Activated naive CD8-positive, alpha-beta T cell treated with anti-CD3 and anti-CD28 coated beads, Interleukin-2, amount 50 U/mL, for 24 hours (primary cell): Measurements from ENCODE around the gene BAMBI.
"Not testable (repeated sequence)": the region's sequence is repeated elsewhere in the genome, so short reads cannot be mapped to it uniquely, and the experiment has no call there.

Source experiments
- ATAC-seq: fragments of 150-1000 bp; cut with Tn5 transposase; one replicate; pipeline ENCODE4 v1.10.0; 2021
- DNase-seq: peaks from one replicate; pipeline ENCODE4 v3.0.0; 2021
- H3K27ac Mint-ChIP-seq: one replicate; pipeline ENCODE4 v1.8.0; 2021; ENCODE audit warnings: mild to moderate bottlenecking, mixed read lengths
- H3K27me3 Mint-ChIP-seq: one replicate; pipeline ENCODE4 v1.8.0; 2021; ENCODE audit warnings: mixed read lengths
- H3K36me3 Mint-ChIP-seq: one replicate; pipeline ENCODE4 v1.8.0; 2021; ENCODE audit warnings: low read depth, mixed read lengths
- H3K4me1 Mint-ChIP-seq: one replicate; pipeline ENCODE4 v1.8.0; 2021; ENCODE audit warnings: mixed read lengths
- H3K4me3 Mint-ChIP-seq: one replicate; pipeline ENCODE4 v1.8.0; 2021; ENCODE audit warnings: mild to moderate bottlenecking, moderate library complexity, mixed read lengths
- H3K9me3 Mint-ChIP-seq: one replicate; pipeline ENCODE4 v1.8.0; 2021; ENCODE audit warnings: mixed read lengths

BAMBI gene, protein sequence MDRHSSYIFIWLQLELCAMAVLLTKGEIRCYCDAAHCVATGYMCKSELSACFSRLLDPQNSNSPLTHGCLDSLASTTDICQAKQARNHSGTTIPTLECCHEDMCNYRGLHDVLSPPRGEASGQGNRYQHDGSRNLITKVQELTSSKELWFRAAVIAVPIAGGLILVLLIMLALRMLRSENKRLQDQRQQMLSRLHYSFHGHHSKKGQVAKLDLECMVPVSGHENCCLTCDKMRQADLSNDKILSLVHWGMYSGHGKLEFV

DNA sequence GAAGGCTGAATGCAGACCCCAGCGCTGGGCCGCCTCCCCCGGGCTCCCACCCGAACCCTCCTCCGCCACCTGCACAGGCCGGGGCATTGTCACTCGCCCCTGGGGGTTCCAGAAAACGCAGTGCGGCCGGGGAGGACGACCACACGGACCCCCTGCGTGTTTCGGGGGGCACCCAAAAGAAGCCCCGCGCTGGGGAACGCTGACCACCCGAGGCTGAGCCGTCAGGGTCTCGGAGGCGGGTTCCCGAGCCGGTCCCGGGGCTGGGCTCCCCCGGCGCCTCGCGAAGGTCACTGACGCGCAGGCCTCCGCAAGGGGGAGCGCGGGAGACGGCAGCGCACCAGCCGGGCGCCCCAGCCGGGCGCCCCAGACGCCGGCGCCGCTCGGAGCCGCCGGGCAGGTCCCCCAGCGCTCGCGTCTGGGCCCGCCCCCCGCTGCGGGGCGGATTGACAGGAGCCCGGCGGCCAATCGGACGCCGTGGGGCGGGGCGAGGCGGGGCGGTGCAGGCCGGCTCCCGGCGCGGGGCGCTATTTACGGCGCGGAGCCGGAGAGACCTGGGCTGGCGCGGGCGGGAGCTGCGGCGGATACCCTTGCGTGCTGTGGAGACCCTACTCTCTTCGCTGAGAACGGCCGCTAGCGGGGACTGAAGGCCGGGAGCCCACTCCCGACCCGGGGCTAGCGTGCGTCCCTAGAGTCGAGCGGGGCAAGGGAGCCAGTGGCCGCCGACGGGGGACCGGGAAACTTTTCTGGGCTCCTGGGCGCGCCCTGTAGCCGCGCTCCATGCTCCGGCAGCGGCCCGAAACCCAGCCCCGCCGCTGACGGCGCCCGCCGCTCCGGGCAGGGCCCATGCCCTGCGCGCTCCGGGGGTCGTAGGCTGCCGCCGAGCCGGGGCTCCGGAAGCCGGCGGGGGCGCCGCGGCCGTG, at the start of gene BAMBI:
Gene BAMBI (plus strand): TSS at position 554 of the 920 bp plus-strand sequence. CDS start 377 bp downstream, outside the sequence.
- H3K4me3 Mint-ChIP-seq: peak within 1 kb of the TSS; percentile 86
- DNase-seq (peak; percentile 90), ATAC-seq (peak; percentile 98)
- H3K36me3 Mint-ChIP-seq: no peaks in the 10 kb centered on the region
- H3K27ac Mint-ChIP-seq: peak within 1 kb of the TSS; percentile 43
- no peaks in the 10 kb centered on the region for H3K9me3 Mint-ChIP-seq
- peaks cover 60% of the 10 kb centered on the region for H3K27me3 Mint-ChIP-seq
- H3K4me1 Mint-ChIP-seq: peaks cover 30% of the 10 kb centered on the region

DNA sequence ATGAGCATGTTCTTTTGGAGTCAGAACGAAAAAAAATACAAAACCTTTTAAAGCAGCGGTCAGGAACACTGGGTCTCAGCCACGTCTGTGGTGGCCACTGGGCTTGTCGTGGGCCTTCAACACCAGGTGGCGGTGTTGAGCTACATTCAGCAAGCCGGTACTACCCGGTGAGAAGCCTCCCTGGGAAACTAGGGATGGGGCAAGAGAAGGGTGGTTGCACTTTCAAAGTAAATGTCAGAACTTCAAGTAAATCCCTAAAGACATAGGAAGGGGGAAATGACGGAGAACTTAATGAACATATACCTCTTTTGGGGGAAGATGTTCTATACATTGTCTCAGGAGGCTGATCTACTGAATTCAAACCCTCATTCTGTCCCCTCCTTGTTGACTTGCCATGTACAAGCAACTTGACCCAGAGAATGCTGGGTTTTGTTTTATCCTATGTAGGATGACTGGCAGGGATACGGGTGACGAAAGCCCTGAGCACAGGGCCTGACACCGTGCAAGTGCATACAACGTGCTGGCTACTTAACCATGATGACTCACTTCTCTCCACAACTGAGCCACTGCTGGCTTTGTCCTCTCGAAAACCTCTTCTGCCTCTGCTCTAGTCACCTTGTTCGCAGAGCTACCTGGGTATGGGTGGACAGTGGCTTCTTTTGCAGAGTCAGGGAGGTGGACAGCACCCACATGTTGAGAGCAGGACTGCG, 49.0 kb upstream of the BAMBI start:
- no peak overlapping the region for H3K4me3 Mint-ChIP-seq
- DNase-seq (peak; percentile 79), ATAC-seq (peak; percentile 84)
- peaks cover 16% of the 10 kb centered on the region for H3K27me3 Mint-ChIP-seq
- H3K27ac Mint-ChIP-seq: no peak overlapping the region
- H3K36me3 Mint-ChIP-seq: peaks cover 2% of the 10 kb centered on the region
- H3K9me3 Mint-ChIP-seq: no peaks in the 10 kb centered on the region
- H3K4me1 Mint-ChIP-seq: peaks cover 4% of the 10 kb centered on the region

DNA sequence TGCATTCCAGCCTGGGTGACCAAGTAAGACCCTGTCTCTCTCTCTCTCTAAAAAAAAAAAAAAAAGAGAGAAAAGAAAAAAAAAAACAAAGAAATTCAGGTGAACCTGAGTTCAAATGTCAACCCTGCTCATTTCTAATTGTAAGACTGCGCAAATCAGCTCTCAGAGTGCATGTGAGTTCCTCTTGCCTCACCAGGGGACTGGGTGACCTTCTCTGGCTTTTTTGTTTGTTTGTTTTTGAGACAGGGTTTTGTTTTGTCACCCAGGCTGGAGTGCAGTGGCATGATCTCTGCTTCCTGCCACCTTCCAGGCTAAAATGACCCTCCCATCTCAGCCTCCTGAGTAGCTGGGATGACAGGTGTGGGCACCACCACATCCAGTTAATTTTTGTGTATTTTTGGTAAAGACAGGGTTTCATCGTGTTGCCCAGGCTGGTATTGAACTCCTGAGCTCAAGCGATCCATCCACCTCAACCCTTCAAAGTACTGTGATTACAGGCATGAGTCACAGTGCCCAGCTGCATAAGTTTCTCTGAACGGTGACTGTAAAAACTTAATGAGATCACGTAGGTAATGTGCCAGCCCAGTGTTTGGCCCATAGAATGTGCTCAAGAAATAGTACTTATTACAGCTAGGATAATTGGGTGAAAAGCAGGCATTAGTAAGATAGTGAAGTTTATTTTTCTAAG, 45.3 kb upstream of the BAMBI start:
- no peaks in the 10 kb centered on the region for H3K36me3 Mint-ChIP-seq
- no peaks in the 10 kb centered on the region for H3K9me3 Mint-ChIP-seq
- no peak for ATAC-seq
- no peak overlapping the region for H3K4me3 Mint-ChIP-seq
- DNase-seq: no peak
- H3K27ac Mint-ChIP-seq: no peak overlapping the region
- peaks cover 4% of the 10 kb centered on the region for H3K4me1 Mint-ChIP-seq
- peaks cover 23% of the 10 kb centered on the region for H3K27me3 Mint-ChIP-seq

DNA sequence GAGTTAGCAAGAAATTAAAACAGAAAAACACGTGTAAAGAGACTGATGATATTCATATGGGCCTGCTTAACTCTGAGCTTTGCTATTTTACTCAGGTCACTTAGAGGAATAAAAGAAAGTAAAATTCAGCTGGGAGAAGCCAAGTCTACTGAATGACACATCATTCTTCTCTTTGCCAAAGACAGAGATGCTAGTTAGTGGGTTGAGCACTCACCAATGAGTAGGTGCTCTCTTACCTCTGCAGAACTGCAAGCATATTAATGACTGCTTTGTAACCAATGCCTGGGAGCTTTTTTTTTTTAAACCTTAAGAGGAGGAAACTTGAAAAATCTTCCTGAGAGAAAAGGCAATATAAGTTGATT, 44.8 kb upstream of the BAMBI start:
- H3K9me3 Mint-ChIP-seq: no peaks in the 10 kb centered on the region
- H3K36me3 Mint-ChIP-seq: no peaks in the 10 kb centered on the region
- H3K4me3 Mint-ChIP-seq: no peak overlapping the region
- DNase-seq: no peak
- H3K27me3 Mint-ChIP-seq: peaks cover 23% of the 10 kb centered on the region
- H3K4me1 Mint-ChIP-seq: peaks cover 4% of the 10 kb centered on the region
- ATAC-seq: no peak
- H3K27ac Mint-ChIP-seq: no peak overlapping the region

DNA sequence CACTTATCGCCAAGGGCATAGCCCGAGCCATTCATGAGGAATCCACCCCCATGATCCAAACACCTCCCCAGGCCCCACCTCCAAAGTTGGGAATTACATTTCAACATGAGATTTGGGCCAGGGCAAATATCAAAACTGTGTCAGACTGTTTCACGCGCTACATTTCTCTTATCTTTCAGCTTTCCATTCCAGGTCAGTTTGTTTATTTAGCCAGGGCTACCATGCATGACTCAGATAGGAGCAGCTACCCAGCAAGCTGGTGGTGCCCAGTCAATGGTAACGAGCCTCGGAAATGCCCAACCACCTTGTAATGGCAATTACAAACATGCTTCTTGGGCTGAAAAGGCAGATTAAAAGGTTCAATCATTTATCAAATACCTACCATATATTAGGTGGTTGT, 43.6 kb upstream of the BAMBI start:
- Mint-ChIP-seq H3K9me3 (no peaks in the 10 kb centered on the region), H3K27me3 (peaks cover 18% of the 10 kb centered on the region), H3K27ac (no peak overlapping the region), H3K36me3 (no peaks in the 10 kb centered on the region), H3K4me3 (no peak overlapping the region), H3K4me1 (no peaks in the 10 kb centered on the region)
- DNase-seq (no peak), ATAC-seq (no peak)

DNA sequence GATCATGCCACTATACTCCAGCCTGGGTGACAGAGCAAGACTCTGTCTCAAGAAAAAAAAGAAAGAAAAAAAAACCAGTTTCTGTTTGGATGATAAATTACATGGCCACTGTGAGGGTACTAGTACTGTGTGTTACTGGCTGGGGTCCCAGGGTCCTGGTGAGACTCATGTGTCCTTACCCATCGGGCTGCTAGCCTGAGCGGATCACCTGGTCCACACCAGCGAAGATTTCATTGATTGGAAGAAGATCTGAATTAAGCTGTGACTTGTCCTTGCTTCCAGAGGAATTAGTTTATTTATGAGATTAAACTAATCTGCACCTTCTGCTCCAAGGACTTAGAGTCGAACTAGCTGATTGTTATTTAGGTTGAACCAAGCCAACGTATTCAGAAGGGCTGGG, 40.0 kb upstream of the BAMBI start:
- DNase-seq: no peak
- H3K9me3 Mint-ChIP-seq: no peaks in the 10 kb centered on the region
- no peak overlapping the region for H3K27ac Mint-ChIP-seq
- no peak overlapping the region for H3K4me3 Mint-ChIP-seq
- peaks cover 11% of the 10 kb centered on the region for H3K27me3 Mint-ChIP-seq
- no peaks in the 10 kb centered on the region for H3K4me1 Mint-ChIP-seq
- H3K36me3 Mint-ChIP-seq: no peaks in the 10 kb centered on the region
- ATAC-seq: no peak

DNA sequence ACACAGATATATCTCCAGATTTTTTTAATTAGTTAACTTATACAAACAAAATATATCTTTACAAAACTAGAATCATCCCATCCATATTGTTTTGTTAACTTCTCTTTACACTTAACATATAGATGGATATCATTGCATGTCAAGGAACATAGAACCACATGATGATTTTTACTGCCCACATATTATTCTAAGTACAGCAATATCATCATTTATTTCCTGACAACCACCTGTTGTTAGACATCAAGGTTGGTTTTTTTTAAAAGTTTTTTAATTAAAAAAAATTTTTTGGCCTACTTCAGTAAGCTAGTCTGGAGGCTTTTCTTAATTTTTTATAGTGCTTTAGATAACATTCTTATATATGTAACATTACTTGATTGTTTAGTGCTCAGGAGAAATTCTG, 38.9 kb upstream of the BAMBI start:
- Mint-ChIP-seq H3K4me3 (no peak overlapping the region), H3K36me3 (no peaks in the 10 kb centered on the region), H3K27ac (no peak overlapping the region), H3K4me1 (no peaks in the 10 kb centered on the region), H3K27me3 (peaks cover 11% of the 10 kb centered on the region), H3K9me3 (no peaks in the 10 kb centered on the region)
- no peak for DNase-seq
- no peak for ATAC-seq

DNA sequence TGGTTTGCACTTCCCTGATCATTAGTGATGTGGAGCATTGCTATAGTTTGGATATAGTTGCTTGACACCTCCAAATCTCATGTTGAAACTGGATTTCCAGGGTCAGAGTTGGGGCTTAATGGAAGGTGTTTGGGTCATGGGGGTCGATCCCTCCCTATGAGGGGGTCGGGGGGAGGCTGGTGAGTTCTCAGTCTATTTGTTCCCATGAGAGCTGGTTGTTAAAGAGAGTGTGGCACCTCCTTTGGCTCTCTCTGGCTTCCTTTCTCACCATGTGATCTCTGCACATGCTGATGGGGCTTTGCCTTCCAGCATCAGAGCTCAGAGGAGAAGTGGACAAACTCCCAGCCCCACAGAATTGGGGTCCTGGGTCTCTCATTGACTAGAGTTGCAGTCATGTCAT, 36.8 kb upstream of the BAMBI start:
- no peak overlapping the region for H3K4me3 Mint-ChIP-seq
- ATAC-seq (no peak), DNase-seq (no peak)
- H3K4me1 Mint-ChIP-seq: no peaks in the 10 kb centered on the region
- no peak overlapping the region for H3K27ac Mint-ChIP-seq
- H3K27me3 Mint-ChIP-seq: peaks cover 4% of the 10 kb centered on the region
- H3K9me3 Mint-ChIP-seq: no peaks in the 10 kb centered on the region
- no peaks in the 10 kb centered on the region for H3K36me3 Mint-ChIP-seq

DNA sequence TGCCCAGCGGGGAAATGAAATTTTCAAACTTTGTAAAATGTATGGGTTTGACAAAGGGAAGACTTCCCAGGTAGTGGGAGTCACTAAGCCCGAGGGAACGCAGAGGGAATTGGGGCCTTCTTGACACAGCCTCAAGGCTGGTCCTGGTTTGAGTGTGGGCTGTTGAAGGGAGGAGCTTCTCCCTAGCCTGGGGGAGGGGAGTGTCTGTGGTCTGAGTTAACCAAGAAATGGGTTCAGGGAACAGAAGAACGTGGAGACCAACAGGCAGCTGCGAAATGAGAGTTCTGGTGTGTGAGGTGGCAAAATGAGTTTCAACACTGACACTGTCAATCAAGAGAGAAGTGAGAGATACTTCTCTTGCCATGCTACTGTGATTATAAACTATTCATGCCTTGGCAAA, 32.7 kb upstream of the BAMBI start:
- ATAC-seq (no peak), DNase-seq (no peak)
- Mint-ChIP-seq H3K27me3 (peaks cover 6% of the 10 kb centered on the region), H3K4me3 (no peak overlapping the region), H3K27ac (no peak overlapping the region), H3K36me3 (no peaks in the 10 kb centered on the region), H3K9me3 (no peaks in the 10 kb centered on the region), H3K4me1 (no peaks in the 10 kb centered on the region)

DNA sequence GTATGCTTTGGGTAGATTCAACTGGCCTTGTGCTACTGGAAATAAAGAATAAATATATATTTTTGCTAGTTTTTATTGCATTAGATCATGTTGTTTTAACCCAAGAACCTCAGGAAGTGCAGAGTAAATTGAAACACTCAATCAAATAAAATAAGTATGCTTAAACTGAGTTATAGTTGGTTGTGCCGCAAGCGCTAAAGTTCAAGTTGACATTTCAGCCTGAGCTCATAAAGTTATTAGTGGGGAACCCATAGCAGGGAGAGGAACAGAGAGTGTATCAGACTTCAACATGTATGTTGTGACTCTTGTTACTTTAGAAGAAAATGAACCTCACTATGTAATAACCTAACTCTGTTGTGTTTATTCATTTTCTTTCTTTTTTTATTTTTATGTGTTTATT, 25.2 kb upstream of the BAMBI start:
- ATAC-seq (no peak), DNase-seq (no peak)
- no peaks in the 10 kb centered on the region for H3K4me1 Mint-ChIP-seq
- H3K27me3 Mint-ChIP-seq: peaks cover 11% of the 10 kb centered on the region
- no peaks in the 10 kb centered on the region for H3K36me3 Mint-ChIP-seq
- no peaks in the 10 kb centered on the region for H3K9me3 Mint-ChIP-seq
- H3K4me3 Mint-ChIP-seq: no peak overlapping the region
- no peak overlapping the region for H3K27ac Mint-ChIP-seq

DNA sequence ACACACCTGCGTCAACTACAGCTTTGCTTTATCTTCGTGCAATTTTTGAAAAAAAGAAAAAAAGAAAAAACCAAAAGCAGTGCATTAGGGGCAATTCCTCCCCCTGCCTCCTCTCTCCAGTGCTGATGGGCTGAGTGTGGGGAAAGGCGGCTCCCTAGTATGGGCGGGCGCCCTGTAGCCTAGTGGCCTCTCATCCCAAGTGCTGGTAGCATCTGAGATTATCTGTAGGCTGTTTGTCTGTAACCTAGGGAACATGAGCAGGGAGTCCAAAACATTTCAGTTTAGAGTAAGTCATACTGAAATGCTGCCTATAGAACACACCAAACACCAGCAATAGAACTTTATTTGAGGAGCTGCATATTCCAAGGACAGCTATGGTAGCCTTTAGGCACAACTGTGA, 24.6 kb upstream of the BAMBI start:
- H3K36me3 Mint-ChIP-seq: no peaks in the 10 kb centered on the region
- no peaks in the 10 kb centered on the region for H3K9me3 Mint-ChIP-seq
- H3K4me1 Mint-ChIP-seq: no peaks in the 10 kb centered on the region
- no peak for DNase-seq
- peaks cover 13% of the 10 kb centered on the region for H3K27me3 Mint-ChIP-seq
- no peak overlapping the region for H3K4me3 Mint-ChIP-seq
- ATAC-seq: no peak
- no peak overlapping the region for H3K27ac Mint-ChIP-seq

DNA sequence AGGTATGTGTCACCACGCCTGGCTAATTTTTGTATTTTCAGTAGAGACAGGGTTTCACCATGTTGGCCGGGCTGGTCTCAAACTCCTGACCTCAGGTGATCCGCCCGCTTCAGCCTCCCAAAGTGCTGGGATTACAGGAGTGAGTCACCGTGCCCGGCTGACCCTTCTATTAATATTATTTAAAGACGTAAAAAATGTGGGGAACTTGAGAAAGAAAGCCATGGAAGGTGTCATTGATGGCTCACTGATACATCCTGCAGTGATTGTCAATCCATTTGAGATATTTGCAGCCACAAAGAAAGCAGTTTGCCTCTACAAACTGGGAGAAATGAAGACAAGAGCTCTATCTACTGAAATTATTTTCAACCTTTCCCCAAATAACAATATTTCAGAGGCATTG, 18.5 kb upstream of the BAMBI start:
- not testable (repeated sequence) for ATAC-seq, H3K27ac Mint-ChIP-seq, H3K36me3 Mint-ChIP-seq, H3K9me3 Mint-ChIP-seq, H3K4me3 Mint-ChIP-seq, H3K4me1 Mint-ChIP-seq, DNase-seq
- H3K27me3 Mint-ChIP-seq: peaks cover 18% of the 10 kb centered on the region

DNA sequence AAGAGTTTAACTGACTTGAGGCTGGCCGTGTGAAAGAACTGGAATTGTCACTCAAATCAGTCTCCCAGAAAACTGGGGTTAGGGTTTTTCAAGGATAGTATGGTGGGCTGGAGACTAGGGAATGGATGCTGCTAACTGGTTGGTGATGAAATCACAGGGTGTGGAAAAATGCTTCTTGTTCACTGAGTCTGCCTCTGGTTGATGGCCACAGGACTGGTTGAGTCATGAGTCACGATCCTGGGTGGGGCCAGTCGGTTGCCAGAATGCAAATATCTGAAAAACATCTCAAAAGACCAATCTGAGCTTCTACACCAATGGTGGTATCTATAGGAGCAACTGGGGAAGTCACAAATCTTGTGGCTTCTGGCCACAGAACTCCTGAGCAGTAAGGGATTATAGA, 16.3 kb upstream of the BAMBI start:
- ATAC-seq (no peak), DNase-seq (no peak)
- no peak overlapping the region for H3K27ac Mint-ChIP-seq

DNA sequence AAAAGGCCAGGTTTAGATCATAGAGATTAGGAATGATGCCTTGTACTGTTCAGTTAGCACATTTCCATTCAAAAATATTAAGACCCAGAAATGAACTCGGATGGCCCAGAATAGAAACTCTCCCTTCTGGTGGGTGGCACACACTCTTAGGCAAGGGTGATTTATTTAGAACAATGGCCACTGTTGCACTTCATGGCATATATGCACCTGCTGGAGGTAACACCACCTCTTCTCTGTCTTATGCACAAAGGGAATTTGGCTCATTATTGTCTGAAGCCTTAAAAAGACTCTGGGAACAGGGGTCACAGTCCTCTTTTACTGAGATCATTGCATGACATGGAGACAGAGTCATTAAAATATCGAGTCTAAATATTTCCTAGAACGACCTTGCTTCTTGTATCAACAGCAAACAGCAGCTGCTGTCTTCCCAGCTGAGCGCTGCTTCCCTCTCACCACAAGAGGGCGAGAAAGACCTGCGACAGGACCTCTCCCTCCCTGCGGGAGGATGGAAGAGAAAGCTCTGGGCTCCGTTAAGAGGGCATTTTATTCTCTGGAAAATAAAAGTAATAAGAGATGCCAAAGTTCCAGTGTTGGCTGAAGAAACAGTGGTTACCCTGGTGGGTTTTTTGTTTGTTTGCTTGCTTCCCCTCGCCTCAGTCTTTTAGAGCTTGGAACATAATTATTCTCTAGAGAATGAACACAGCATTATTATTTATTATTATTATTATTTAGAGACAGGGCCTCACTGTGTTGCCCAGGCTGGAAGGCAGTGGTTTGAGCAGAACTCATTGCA, 13.5 kb upstream of the BAMBI start:
- no peaks in the 10 kb centered on the region for H3K9me3 Mint-ChIP-seq
- no peak overlapping the region for H3K27ac Mint-ChIP-seq
- DNase-seq (peak; percentile 66), ATAC-seq (peak; percentile 63)
- H3K27me3 Mint-ChIP-seq: peaks cover 48% of the 10 kb centered on the region
- H3K36me3 Mint-ChIP-seq: no peaks in the 10 kb centered on the region
- no peak overlapping the region for H3K4me3 Mint-ChIP-seq
- peaks cover 7% of the 10 kb centered on the region for H3K4me1 Mint-ChIP-seq

More for the DNA sequence above, 16.3 kb upstream of the BAMBI start:
- Mint-ChIP-seq H3K9me3 (no peaks in the 10 kb centered on the region), H3K27me3 (peaks cover 26% of the 10 kb centered on the region), H3K4me1 (no peaks in the 10 kb centered on the region), H3K36me3 (no peaks in the 10 kb centered on the region), H3K4me3 (no peak overlapping the region)
